HG03520 (cell line): ENCODE data around the gene UCN.

ENCODE experiments used
- ATAC-seq: cut with Tn5 transposase; IDR thresholded peaks from one replicate; pipeline ENCODE4 v1.9.1; 2021; ENCODE audit warnings: mild to moderate bottlenecking, moderate library complexity; ENCODE audit not compliant: unreplicated experiment

UCN gene

GRCh38 chr2:27262379-27263286 lies 45.6 kb downstream of the UCN start, which contains the start of gene SLC30A3:
TSS of gene SLC30A3 (minus strand) at chr2:27263047. CDS start at chr2:27262906, 141 bp downstream.
- ATAC-seq = peak; percentile 45

DNA sequence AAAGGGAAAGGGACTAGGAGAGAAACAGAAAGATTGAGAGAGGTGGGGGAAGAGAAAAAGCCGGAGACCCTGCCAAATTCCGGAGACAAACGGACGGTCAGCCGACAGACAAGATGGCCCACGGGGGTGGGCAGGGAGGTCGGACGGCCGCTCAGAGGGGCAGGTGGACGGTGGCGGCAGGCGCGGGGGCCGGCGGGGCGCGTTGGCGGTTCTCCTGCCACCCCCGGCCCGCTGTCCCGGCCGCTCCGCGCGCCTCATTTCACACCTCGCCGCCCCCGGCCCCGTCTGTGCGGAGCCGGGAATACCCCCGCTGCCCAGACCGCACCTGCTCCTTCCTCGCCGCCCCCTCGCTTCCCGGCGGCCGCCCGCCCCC lies 46.3 kb downstream of the UCN start:
- ATAC-seq = no peak

- ATAC-seq = no peak
These were observed 46.9 kb downstream of the UCN start for GRCh38 chr2:27261241-27261925.

GRCh38 chr2:27258051-27258450 lies 50.2 kb downstream of the UCN start:
- ATAC-seq = no peak
